HepG2 (cell line): ENCODE data around the gene NDOR1. TPM values are rescaled to one million over a fixed set of nuclear protein-coding genes. Genes with fewer than 3 reads are reported as not detected.

ENCODE experiments used
- BRD4 ChIP-seq: sonication (generic); formaldehyde crosslinking; IDR thresholded peaks from 2 replicates; pipeline ENCODE4 v1.4.0; 2020; ENCODE audit warnings: missing genetic modification reagents
- CSRNP2 ChIP-seq: sonication (generic); formaldehyde crosslinking; conservative IDR thresholded peaks from 2 replicates; pipeline ENCODE4 v1.8.0; 2022; ENCODE audit warnings: low read depth, missing genetic modification reagents
- DR1 ChIP-seq: sonication (generic); formaldehyde crosslinking; IDR thresholded peaks from 2 replicates; pipeline ENCODE4 v1.8.0; 2021; ENCODE audit warnings: mild to moderate bottlenecking, missing genetic modification reagents, inconsistent platforms
- FOXO4 ChIP-seq: sonication (generic); formaldehyde crosslinking; conservative IDR thresholded peaks from 2 replicates; pipeline ENCODE4 v1.8.1; 2023; ENCODE audit warnings: missing genetic modification reagents
- JARID2 ChIP-seq: sonication (generic); formaldehyde crosslinking; IDR thresholded peaks from 2 replicates; pipeline ENCODE4 v1.8.1; 2023; ENCODE audit warnings: missing genetic modification reagents, inconsistent platforms; ENCODE audit not compliant: insufficient replicate concordance
- NKX3-1 ChIP-seq: sonication (generic); formaldehyde crosslinking; IDR thresholded peaks from 2 replicates; pipeline ENCODE4 v1.5.0; 2020; ENCODE audit warnings: missing genetic modification reagents
- POLR2G ChIP-seq: fragments of 200-400 bp; formaldehyde crosslinking; IDR thresholded peaks from 2 replicates; pipeline ENCODE4 v1.6.1; 2018; ENCODE audit warnings: mild to moderate bottlenecking, low read depth, low read length, moderate library complexity
- SCMH1 ChIP-seq: sonication (generic); formaldehyde crosslinking; IDR thresholded peaks from 2 replicates; pipeline ENCODE4 v1.9.0; 2021; ENCODE audit warnings: missing genetic modification reagents, mild to moderate bottlenecking, borderline replicate concordance
- SPEN ChIP-seq: sonication (generic); formaldehyde crosslinking; IDR thresholded peaks from 2 replicates; pipeline ENCODE4 v1.5.1; 2020; ENCODE audit warnings: low read depth, mild to moderate bottlenecking, missing genetic modification reagents
- TBP ChIP-seq: sonication (generic); formaldehyde crosslinking; IDR thresholded peaks from 2 replicates; pipeline ENCODE4 v1.5.0; 2020; ENCODE audit warnings: missing genetic modification reagents
- TFDP1 ChIP-seq: IDR thresholded peaks from 2 replicates; pipeline ENCODE4 v1.6.1; 2016; ENCODE audit warnings: missing compliant biosample characterization, missing genetic modification reagents, borderline replicate concordance
- ZFAT ChIP-seq: sonication (generic); formaldehyde crosslinking; conservative IDR thresholded peaks from 2 replicates; pipeline ENCODE4 v1.8.1; 2023; ENCODE audit warnings: missing genetic modification reagents, inconsistent platforms
- ZNF484 ChIP-seq: sonication (generic); formaldehyde crosslinking; IDR thresholded peaks from 2 replicates; pipeline ENCODE4 v1.5.1; 2020; ENCODE audit warnings: mild to moderate bottlenecking, low read depth, missing genetic modification reagents, borderline replicate concordance
- ZNF710 ChIP-seq: sonication (generic); formaldehyde crosslinking; IDR thresholded peaks from 2 replicates; pipeline ENCODE4 v1.5.0; 2020; ENCODE audit warnings: mild to moderate bottlenecking, missing genetic modification reagents, borderline replicate concordance
- ZNF720 ChIP-seq: sonication (generic); formaldehyde crosslinking; IDR thresholded peaks from 2 replicates; pipeline ENCODE4 v1.4.0; 2020; ENCODE audit warnings: missing genetic modification reagents
- polyA plus RNA-seq, 8 experiments: library from polyadenylated mRNA; depleted of rRNA in 3 of 8; stranded (reverse) in 7 of 8; unstranded in 1 of 8; fragments of >200 nt; fragmentation: Illumina TruSeq in 4 of 8; extraction: Trizol in 4 of 8; gene quantifications; 2 replicates each; pipeline versions ENCODE4 v1.2.1 to v1.2.3, GENCODE V29; 2011 to 2016; ENCODE audit warnings: low read depth in 4 of 8, missing spikeins in 1 of 8, mixed read lengths in 1 of 8; ENCODE audit not compliant: insufficient read depth in 1 of 8
- total RNA-seq, 5 experiments: library from RNA; depleted of rRNA; stranded (reverse); fragments of >200 nt; fragmentation: Illumina TruSeq; extraction: Trizol; gene quantifications; 2 replicates each; pipeline ENCODE4 v1.2.3, GENCODE V29; 2016; ENCODE audit warnings: low read depth in 1 of 5
- TF ChIP-seq, protein P1 (sequence below): sonication (generic); formaldehyde crosslinking; IDR thresholded peaks from 2 replicates; pipeline ENCODE4 v1.4.0; 2020; ENCODE audit warnings: mild to moderate bottlenecking, missing genetic modification reagents
- TF ChIP-seq, protein P2 (sequence below): sonication (generic); formaldehyde crosslinking; IDR thresholded peaks from 2 replicates; pipeline ENCODE4 v1.5.1; 2020; ENCODE audit warnings: missing genetic modification reagents, mild to moderate bottlenecking, borderline replicate concordance
- TF ChIP-seq, protein P3 (sequence below): sonication (generic); formaldehyde crosslinking; IDR thresholded peaks from 2 replicates; pipeline ENCODE4 v1.4.0; 2020; ENCODE audit warnings: mild to moderate bottlenecking, low read depth, missing genetic modification reagents

Gene NDOR1
- total and polyA plus RNA-seq, 2 of the 13 experiments (the other 11 are each of a cell fraction or from before 2014, with no cell fraction given): 3.6 to 8.7 TPM

- TF ChIP-seq, protein P1, sequence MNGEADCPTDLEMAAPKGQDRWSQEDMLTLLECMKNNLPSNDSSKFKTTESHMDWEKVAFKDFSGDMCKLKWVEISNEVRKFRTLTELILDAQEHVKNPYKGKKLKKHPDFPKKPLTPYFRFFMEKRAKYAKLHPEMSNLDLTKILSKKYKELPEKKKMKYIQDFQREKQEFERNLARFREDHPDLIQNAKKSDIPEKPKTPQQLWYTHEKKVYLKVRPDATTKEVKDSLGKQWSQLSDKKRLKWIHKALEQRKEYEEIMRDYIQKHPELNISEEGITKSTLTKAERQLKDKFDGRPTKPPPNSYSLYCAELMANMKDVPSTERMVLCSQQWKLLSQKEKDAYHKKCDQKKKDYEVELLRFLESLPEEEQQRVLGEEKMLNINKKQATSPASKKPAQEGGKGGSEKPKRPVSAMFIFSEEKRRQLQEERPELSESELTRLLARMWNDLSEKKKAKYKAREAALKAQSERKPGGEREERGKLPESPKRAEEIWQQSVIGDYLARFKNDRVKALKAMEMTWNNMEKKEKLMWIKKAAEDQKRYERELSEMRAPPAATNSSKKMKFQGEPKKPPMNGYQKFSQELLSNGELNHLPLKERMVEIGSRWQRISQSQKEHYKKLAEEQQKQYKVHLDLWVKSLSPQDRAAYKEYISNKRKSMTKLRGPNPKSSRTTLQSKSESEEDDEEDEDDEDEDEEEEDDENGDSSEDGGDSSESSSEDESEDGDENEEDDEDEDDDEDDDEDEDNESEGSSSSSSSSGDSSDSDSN: peak; percentile 65; the same call in 1 of the 2 replicates
- no peak for TF ChIP-seq FOXO4 (CRISPR knock-in tag)
- TF ChIP-seq ZFAT (CRISPR knock-in tag): no peak
- TF ChIP-seq ZNF720 (CRISPR knock-in tag): no peak
- no peak for TF ChIP-seq TBP (CRISPR knock-in tag)
- no peak for TF ChIP-seq SPEN (CRISPR knock-in tag)
- no peak for TF ChIP-seq ZNF484
- no peak for TF ChIP-seq CSRNP2
- TF ChIP-seq, protein P2, sequence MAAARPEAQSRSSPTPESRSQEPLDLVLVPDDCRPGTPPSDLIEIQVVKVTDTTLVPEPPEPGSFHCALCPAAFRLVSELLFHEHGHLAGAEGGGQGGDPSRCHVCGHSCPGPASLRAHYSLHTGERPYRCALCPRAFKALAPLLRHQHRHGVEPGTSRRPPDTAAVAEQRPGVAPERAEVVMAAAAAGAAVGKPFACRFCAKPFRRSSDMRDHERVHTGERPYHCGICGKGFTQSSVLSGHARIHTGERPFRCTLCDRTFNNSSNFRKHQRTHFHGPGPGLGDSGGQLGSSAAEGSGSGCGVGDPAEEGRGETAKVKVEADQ (CRISPR knock-in tag): no peak
- no peak for TF ChIP-seq JARID2 (CRISPR knock-in tag)
- TF ChIP-seq, protein P3, sequence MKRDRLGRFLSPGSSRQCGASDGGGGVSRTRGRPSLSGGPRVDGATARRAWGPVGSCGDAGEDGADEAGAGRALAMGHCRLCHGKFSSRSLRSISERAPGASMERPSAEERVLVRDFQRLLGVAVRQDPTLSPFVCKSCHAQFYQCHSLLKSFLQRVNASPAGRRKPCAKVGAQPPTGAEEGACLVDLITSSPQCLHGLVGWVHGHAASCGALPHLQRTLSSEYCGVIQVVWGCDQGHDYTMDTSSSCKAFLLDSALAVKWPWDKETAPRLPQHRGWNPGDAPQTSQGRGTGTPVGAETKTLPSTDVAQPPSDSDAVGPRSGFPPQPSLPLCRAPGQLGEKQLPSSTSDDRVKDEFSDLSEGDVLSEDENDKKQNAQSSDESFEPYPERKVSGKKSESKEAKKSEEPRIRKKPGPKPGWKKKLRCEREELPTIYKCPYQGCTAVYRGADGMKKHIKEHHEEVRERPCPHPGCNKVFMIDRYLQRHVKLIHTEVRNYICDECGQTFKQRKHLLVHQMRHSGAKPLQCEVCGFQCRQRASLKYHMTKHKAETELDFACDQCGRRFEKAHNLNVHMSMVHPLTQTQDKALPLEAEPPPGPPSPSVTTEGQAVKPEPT (CRISPR knock-in tag): no peak
- TF ChIP-seq ZNF710 (CRISPR knock-in tag): no peak
- TF ChIP-seq POLR2G: peak; percentile 71
- TF ChIP-seq BRD4 (CRISPR knock-in tag): no peak
- no peak for TF ChIP-seq DR1 (CRISPR knock-in tag)
- TF ChIP-seq SCMH1 (CRISPR knock-in tag): no peak
- TF ChIP-seq TFDP1: peak; percentile 24; the same call in 1 of the 2 replicates
- TF ChIP-seq NKX3-1 (CRISPR knock-in tag): no peak
Measured at GRCh38 chr9:137218754-137219271, 13.3 kb downstream of the NDOR1 start (continued).
